B cell (primary cell): ENCODE data around the gene ANKRD11. TPM values are rescaled to one million over a fixed set of nuclear protein-coding genes. Genes with fewer than 3 reads are reported as not detected.
"Not testable (repeated sequence)": the region's sequence is repeated elsewhere in the genome, so short reads cannot be mapped to it uniquely, and the experiment has no call there.

Source experiments
- ATAC-seq: fragments of 200-7000 bp; cut with Tn5 transposase; one replicate; pipeline ENCODE4 v1.10.0; 2021; ENCODE audit warnings: low read depth, mild to moderate bottlenecking, moderate number of reproducible peaks, moderate library complexity
- CTCF ChIA-PET: fragments of 350-600 bp; sonication (Branson Sonifier 250); formaldehyde crosslinking; loops from one replicate; lab custom pipeline; 2021; ENCODE audit warnings: antibody characterized with exemption, inconsistent platforms; lab: Charles Lee
- POLR2A ChIA-PET: fragments of 350-600 bp; sonication (Branson Sonifier 250); formaldehyde crosslinking; loops from one replicate; lab custom pipeline; 2021; ENCODE audit warnings: antibody characterized with exemption; lab: Charles Lee
- DNase-seq: peaks from one replicate; pipeline ENCODE4 v3.0.0; 2013
- H2AFZ ChIP-seq: 2 replicates; pipeline ENCODE4 v1.6.1; 2012; ENCODE audit warnings: mild to moderate bottlenecking, low read depth, low read length; ENCODE audit not compliant: insufficient read depth, poor library complexity, severe bottlenecking
- H3K27ac ChIP-seq, 2 donors: 1 replicate in 1 of 2; 2 replicates in 1 of 2; pipeline ENCODE4 v1.5.1; 2012 to 2013; ENCODE audit warnings: low read length in 2 of 2, mild to moderate bottlenecking in 2 of 2, moderate library complexity in 1 of 2
- H3K27me3 ChIP-seq, 4 experiments: fragments of 200-600 bp in 1 of 4; sonication (generic) in 1 of 4; replicated peaks in 1 of 4; 1 replicate in 2 of 4; 2 replicates in 2 of 4; pipeline versions ENCODE4 v1.6.1 to v1.7.0; 2013 to 2016; ENCODE audit warnings: low read length in 3 of 4, mild to moderate bottlenecking in 2 of 4, mixed read lengths in 1 of 4, moderate library complexity in 1 of 4; ENCODE audit not compliant: insufficient read depth in 4 of 4, control insufficient read depth in 3 of 4; ENCODE audit errors: control extremely low read depth in 1 of 4
- H3K36me3 ChIP-seq, 2 experiments: replicated peaks in 1 of 2; 1 replicate in 1 of 2; 2 replicates in 1 of 2; pipeline versions ENCODE4 v1.6.1 to v1.7.1; 2013; ENCODE audit warnings: low read length in 1 of 2; ENCODE audit not compliant: insufficient read depth in 2 of 2, control insufficient read depth in 1 of 2; ENCODE audit errors: control extremely low read depth in 1 of 2, extremely low read depth in 1 of 2
- H3K4me1 ChIP-seq, 2 donors: fragments of 200-600 bp in 1 of 2; sonication (generic) in 1 of 2; 1 replicate in 1 of 2; 2 replicates in 1 of 2; pipeline versions ENCODE4 v1.5.1 to v1.6.1; 2013 to 2017; ENCODE audit warnings: low read length in 2 of 2; ENCODE audit not compliant: control insufficient read depth in 2 of 2, insufficient read depth in 2 of 2
- H3K4me2 ChIP-seq: replicated peaks from 2 replicates; pipeline ENCODE3; 2012; ENCODE audit warnings: mild to moderate bottlenecking, low read depth, low read length; ENCODE audit not compliant: poor library complexity, severe bottlenecking
- H3K4me3 ChIP-seq, 5 experiments: fragments of 200-600 bp in 1 of 5; sonication (generic) in 1 of 5; 1 replicate in 3 of 5; 2 replicates in 2 of 5; pipeline versions ENCODE4 v1.5.1 to v1.7.0; 2011 to 2016; ENCODE audit warnings: low read length in 4 of 5, mild to moderate bottlenecking in 4 of 5, low read depth in 2 of 5, control low read depth in 1 of 5, moderate library complexity in 1 of 5; ENCODE audit not compliant: insufficient read depth in 1 of 5; ENCODE audit errors: control extremely low read depth in 1 of 5, extremely low read depth in 1 of 5
- H3K79me2 ChIP-seq: fragments of 200-600 bp; sonication (generic); one replicate; pipeline ENCODE4 v1.6.0; 2016; ENCODE audit warnings: low read length; ENCODE audit not compliant: control insufficient read depth, insufficient read depth
- H3K9ac ChIP-seq: fragments of 200-600 bp; sonication (generic); 2 replicates; pipeline ENCODE4 v1.6.1; 2017; ENCODE audit warnings: mild to moderate bottlenecking, low read length, moderate library complexity
- H3K9me3 ChIP-seq, 3 donors: one replicate each; pipeline versions ENCODE4 v1.6.1 to v1.7.1; 2013; ENCODE audit warnings: low read length in 2 of 3; ENCODE audit not compliant: control insufficient read depth in 2 of 3, insufficient read depth in 1 of 3; ENCODE audit errors: control extremely low read depth in 1 of 3
- H4K20me1 ChIP-seq: 2 replicates; pipeline ENCODE4 v1.6.0; 2012; ENCODE audit warnings: mild to moderate bottlenecking, low read length; ENCODE audit not compliant: insufficient read depth, control insufficient read depth, poor library complexity, severe bottlenecking
- H3K27ac Mint-ChIP-seq: one replicate; pipeline ENCODE4 v1.8.0; 2021; ENCODE audit warnings: mixed read lengths
- H3K27me3 Mint-ChIP-seq: one replicate; pipeline ENCODE4 v1.8.0; 2021; ENCODE audit warnings: mixed read lengths
- H3K4me1 Mint-ChIP-seq: one replicate; pipeline ENCODE4 v1.8.0; 2021; ENCODE audit warnings: mixed read lengths
- H3K4me3 Mint-ChIP-seq: one replicate; pipeline ENCODE4 v1.8.0; 2021; ENCODE audit warnings: mixed read lengths
- H3K9me3 Mint-ChIP-seq: one replicate; pipeline ENCODE4 v1.8.0; 2022; ENCODE audit warnings: mixed read lengths; ENCODE audit not compliant: insufficient read depth
- EZH2 ChIP-seq: IDR thresholded peaks from 2 replicates; pipeline ENCODE4 v1.6.1; 2012; ENCODE audit warnings: borderline replicate concordance, low read depth, mild to moderate bottlenecking, moderate library complexity, low read length; ENCODE audit not compliant: insufficient read depth, poor library complexity, severe bottlenecking
- WGBS: methylation state at CpG from one replicate; pipeline ENCODE4 v1.1.5; 2013; ENCODE audit warnings: missing lambda C conversion rate; ENCODE audit not compliant: insufficient coverage; 5-methylcytosine and 5-hydroxymethylcytosine counted together
- intact Hi-C: fragments of 100-400 bp; cut with micrococcal nuclease; formaldehyde crosslinking; loops from one replicate; pipeline ENCODE4 v1.10.0; 2022
- polyA plus RNA-seq: library from polyadenylated mRNA; depleted of rRNA; stranded (reverse); fragments of >200 nt; gene quantifications from 2 replicates; pipeline ENCODE4 v1.2.3, GENCODE V29; 2012
- total RNA-seq, 2 donors: library from RNA; stranded (reverse); fragments of 120-200 nt in 1 of 2; gene quantifications; 1 replicate in 1 of 2; 2 replicates in 1 of 2; pipeline versions ENCODE4 v1.2.3 to v1.2.4, GENCODE V29; 2013 to 2022
- TF ChIP-seq, protein P1 (sequence below): fragments of 200-600 bp; IDR thresholded peaks from one replicate; pipeline ENCODE4 v1.8.0; 2022; ENCODE audit warnings: antibody characterized with exemption, mild to moderate bottlenecking

The ANKRD11 gene
- total and polyA plus RNA-seq, 2 donors (not counting 1 experiment from before 2014, with no cell fraction given): 67.9 to 314 TPM

GRCh38 chr16:89383095-89384003, 107.0 kb downstream of the ANKRD11 start:
- H3K9ac ChIP-seq: no peak overlapping the region
- WGBS: 72% methylated on average over 28 of the region's 29 CpGs
- peak overlapping the region; percentile 31 for H3K4me2 ChIP-seq
- Mint-ChIP-seq H3K27me3 (no peaks in the 10 kb centered on the region), H3K27ac (no peak overlapping the region), H3K4me3 (peak overlapping the region; percentile 23), H3K4me1 (peaks cover 77% of the 10 kb centered on the region), H3K9me3 (no peaks in the 10 kb centered on the region)
- H3K4me3 ChIP-seq: no peak overlapping the region
- peak; percentile 17 for ATAC-seq
- ChIA-PET POLR2A (no interaction called here), CTCF (interaction anchor here (0.5 kb wide), 1 partner anchor 35 kb away, joined by 4 read pairs; no protein-coding TSS in a partner anchor)
- peaks cover 99% of the 10 kb centered on the region for H4K20me1 ChIP-seq
- H3K27ac ChIP-seq: no peak overlapping the region
- no peak for DNase-seq
- H3K36me3 ChIP-seq: peaks cover 0 to 2% of the 10 kb centered on the region in 2 experiments
- H3K9me3 ChIP-seq: no peaks in the 10 kb centered on the region
- no peaks in the 10 kb centered on the region for H3K27me3 ChIP-seq
- peaks cover 32 to 61% of the 10 kb centered on the region in 2 donors for H3K4me1 ChIP-seq
- H2AFZ ChIP-seq: no peak overlapping the region
- TF ChIP-seq EZH2: no peak
- TF ChIP-seq, protein P1, sequence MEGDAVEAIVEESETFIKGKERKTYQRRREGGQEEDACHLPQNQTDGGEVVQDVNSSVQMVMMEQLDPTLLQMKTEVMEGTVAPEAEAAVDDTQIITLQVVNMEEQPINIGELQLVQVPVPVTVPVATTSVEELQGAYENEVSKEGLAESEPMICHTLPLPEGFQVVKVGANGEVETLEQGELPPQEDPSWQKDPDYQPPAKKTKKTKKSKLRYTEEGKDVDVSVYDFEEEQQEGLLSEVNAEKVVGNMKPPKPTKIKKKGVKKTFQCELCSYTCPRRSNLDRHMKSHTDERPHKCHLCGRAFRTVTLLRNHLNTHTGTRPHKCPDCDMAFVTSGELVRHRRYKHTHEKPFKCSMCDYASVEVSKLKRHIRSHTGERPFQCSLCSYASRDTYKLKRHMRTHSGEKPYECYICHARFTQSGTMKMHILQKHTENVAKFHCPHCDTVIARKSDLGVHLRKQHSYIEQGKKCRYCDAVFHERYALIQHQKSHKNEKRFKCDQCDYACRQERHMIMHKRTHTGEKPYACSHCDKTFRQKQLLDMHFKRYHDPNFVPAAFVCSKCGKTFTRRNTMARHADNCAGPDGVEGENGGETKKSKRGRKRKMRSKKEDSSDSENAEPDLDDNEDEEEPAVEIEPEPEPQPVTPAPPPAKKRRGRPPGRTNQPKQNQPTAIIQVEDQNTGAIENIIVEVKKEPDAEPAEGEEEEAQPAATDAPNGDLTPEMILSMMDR: no peak
- intact Hi-C loops: no loop called here
- peaks cover 99% of the 10 kb centered on the region for H3K79me2 ChIP-seq

GRCh38 chr16:89382555-89382954, 107.8 kb downstream of the ANKRD11 start:
- H3K4me3 ChIP-seq, DNase-seq, H3K9me3 ChIP-seq, H3K27me3 ChIP-seq, H2AFZ ChIP-seq, POLR2A ChIA-PET, H3K27ac Mint-ChIP-seq, H3K4me3 Mint-ChIP-seq, ATAC-seq, H3K27ac ChIP-seq, H3K9ac ChIP-seq, H3K9me3 Mint-ChIP-seq, H3K36me3 ChIP-seq, intact Hi-C loops, H3K27me3 Mint-ChIP-seq: not testable (repeated sequence)
- WGBS: 100% methylated on average over 2 of the region's 5 CpGs
- peaks cover 25 to 54% of the 10 kb centered on the region in 2 donors for H3K4me1 ChIP-seq
- CTCF ChIA-PET: interaction anchor here (0.5 kb wide), 1 partner anchor 36 kb away, joined by 4 read pairs; no protein-coding TSS in a partner anchor
- peaks cover 77% of the 10 kb centered on the region for H3K4me1 Mint-ChIP-seq
- H4K20me1 ChIP-seq: peaks cover 99% of the 10 kb centered on the region
- peak overlapping the region; percentile 31 for H3K4me2 ChIP-seq
- peaks cover 99% of the 10 kb centered on the region for H3K79me2 ChIP-seq
